ACHN (cell line): ENCODE results near the gene ITPR1.
A peak's percentile ranks its signal among the peaks of the same experiment; 100 is the strongest.

ENCODE experiments used
- DNase-seq: peaks from one replicate; pipeline ENCODE4 v3.0.0-alpha.2; 2015
- in situ Hi-C: cut with HindIII; loops from 2 replicates; pipeline ENCODE4 v1.10.0; 2017; ENCODE audit warnings: low sequenced_read_pairs, low pct_ligation_motif_present, low pct_unique_long_range_greater_than_20kb

The ITPR1 gene

GRCh38 chr3:4736284-4736861 is 243.2 kb downstream of the ITPR1 start:
- in situ Hi-C loops = no loop called here
- no peak for DNase-seq

- DNase-seq = no peak
- in situ Hi-C loops = no loop called here
These were observed 245.7 kb downstream of the ITPR1 start for GRCh38 chr3:4738737-4739274.

DNA sequence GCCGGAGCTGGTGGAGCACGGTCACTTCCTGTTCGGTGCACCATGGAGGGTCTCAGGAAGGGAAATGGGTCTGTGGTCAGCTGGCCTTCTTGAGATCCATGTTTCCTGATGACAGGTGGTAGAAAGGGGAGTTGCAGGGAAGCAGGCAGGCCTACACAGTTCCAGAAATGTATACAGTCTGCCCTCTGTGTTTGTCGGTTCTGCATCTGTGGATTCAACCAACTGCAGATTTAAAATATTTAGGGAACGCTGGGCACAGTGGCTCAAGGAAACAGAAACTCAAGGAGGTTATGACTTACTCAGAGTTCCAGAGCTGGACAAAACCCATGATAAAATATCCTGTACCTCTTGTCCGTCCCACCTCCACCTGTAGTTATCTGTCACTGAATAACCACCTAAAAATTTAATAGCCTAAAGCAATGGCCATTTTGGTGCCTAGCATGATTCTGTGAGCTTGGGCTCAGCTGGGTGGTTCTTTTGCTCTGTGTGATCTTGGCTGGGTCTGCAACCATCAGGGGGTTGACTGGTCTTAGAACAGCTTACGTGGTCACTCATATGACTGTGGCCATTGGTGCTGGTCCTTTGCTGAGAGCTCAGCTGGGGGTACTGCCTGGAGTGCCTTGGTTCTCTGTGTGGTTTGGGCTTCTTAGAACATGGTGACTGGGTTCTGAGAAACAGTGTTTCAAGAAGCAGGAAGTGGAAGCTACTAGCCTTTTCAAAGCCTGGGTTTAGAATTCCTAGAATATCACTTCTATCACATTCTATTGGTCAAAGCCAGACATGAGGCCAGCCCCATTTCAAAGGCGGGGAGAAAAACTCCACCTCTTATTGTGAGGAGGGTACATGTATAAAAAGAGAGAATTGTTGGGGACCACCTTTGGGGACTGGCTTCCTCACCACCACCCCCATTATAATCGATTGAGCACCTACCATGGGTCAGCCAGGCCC is 246.4 kb downstream of the ITPR1 start:
- in situ Hi-C loops = no loop called here
- DNase-seq = no peak

GRCh38 chr3:4740397-4741105 is 247.4 kb downstream of the ITPR1 start:
- in situ Hi-C loops = no loop called here
- no peak for DNase-seq

DNA sequence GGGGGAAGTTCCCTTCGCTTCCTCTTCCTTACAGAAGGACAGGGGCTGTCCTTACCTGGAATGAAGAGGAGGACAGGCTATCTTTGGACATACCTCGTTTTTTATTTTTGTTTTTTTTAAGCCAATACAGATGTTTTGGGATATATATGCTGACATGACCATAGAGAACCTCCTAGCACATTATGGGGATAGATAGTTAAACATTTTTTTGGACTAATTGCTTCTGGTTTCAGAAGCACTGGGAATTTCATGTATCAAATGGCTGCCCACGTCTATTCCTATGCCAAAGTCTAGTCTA is 247.9 kb downstream of the ITPR1 start:
- no peak for DNase-seq
- in situ Hi-C loops = no loop called here

DNA sequence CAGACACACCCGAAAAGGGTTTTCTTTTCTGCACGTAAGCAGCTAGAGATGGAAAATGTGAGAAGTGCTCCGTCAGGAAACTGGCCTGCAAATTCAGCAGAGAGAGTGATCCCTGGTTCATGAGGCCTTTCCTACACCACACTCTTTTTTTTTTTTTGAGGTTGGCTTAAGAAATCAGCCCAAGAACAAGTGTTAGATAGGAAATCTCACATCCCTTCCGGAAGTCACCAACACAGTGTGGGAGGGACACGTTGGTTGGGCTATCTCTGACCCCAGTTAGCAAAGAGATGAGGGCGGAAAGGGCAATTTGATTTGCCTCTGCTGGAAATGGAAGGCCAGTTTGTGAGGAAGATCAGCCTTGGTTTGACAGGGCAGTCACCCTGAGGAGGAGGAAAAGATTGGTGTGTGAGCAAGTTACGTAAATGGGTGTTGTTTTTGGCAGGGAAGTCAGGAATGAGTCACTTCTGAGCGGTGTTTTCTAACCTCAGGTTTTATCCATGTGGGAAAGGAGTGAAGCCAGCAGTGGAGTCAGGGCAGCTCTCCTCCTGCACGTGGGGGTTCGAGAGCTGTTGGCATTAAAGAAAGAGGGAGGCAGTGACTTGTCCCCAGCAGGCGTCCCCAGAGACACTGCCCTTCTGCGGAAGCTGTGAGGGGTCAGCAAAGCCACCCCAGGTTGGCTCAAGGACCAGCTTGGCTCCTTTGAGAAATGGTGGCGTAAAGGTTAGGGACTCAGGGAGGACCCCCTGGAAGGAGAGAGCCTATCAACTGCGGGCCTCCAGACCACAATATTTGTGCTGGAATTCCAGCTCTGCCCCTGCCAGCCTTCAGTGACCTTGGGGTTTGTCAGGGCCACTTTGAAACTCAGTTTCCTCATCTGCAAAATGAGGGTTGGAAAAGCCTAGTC is 248.5 kb downstream of the ITPR1 start:
- peak; percentile 90 for DNase-seq
- in situ Hi-C loops = no loop called here

- in situ Hi-C loops = no loop called here
- no peak for DNase-seq
These were observed 249.2 kb downstream of the ITPR1 start for GRCh38 chr3:4742359-4742758.

GRCh38 chr3:4743371-4743770 is 250.2 kb downstream of the ITPR1 start:
- no peak for DNase-seq
- in situ Hi-C loops = no loop called here

DNA sequence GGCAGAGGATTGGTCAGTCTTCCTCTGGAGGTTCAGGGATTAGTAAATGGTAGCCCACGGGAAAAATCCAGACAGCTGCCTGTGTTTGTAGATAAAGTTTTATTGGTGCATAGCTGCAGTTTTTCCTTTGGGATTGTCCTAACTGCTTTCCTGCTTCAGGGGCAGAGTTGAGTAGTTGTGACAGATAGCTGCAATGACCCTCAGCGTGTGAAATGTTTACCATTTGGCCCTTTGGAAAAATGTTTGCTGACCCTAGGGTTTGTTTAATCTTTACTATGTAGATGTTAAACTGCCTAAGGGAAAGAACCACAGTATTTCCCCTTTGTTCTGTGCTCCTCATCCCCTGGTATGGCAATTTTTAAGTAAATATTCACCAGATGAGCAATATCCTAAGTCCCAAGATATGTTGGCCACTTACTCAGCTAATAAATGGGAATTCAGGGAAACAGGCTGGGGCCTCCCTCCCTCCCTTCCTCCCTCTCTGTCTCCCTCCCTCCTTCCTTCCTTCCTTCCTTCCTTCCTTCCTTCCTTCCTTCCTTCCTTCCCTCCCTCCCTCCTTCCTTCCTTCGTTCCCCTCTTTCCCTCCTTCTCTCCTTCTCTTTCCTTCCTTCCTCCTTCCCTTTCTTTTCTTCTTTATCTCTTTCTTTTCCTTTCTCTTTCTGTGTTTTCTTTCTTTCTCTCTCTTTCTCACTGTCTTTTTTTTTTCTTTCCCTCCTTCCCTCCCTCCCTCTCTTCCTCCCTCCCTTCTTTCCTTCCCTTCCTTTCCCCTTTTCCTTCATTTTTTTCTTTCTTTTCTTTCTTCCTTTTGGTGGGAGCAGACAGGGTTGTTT is 251.5 kb downstream of the ITPR1 start:
- in situ Hi-C loops = no loop called here
- DNase-seq = peak; percentile 41

- DNase-seq = no peak
- in situ Hi-C loops = no loop called here
These were observed 252.1 kb downstream of the ITPR1 start for GRCh38 chr3:4745235-4745610.

DNA sequence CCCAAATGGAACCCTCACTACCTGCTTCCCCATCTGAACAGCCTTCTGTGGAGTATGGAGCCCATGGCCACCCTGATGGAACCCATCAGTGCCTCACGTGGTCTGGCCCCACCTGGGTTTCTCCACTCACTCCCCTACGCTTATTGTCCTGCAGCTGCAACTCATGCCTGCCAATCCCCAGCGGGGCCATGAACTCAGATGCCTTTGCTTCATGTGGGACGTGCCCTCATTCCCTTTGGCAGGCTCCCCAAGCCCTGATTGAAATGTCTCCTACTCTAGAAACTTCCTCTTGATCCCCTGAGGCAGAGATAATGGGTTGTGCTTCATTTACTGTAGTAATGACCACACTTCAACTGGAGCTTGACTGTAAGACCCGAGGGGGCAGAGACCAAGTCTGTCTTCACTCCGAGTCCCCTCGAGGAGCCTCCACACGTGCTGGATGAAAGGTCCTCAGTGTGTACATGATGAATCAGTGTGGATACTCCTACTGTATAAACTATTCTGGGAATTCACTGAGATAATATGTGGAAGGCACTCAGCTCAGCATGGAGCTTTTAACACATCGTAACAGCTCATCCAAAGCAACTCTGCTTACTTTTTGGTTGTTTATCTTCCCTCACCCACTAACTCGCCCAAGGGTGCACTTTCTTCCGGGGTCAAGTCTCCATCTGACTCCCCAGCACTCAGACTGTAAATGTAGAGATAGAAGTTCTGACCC is 253.3 kb downstream of the ITPR1 start:
- in situ Hi-C loops = no loop called here
- no peak for DNase-seq

DNA sequence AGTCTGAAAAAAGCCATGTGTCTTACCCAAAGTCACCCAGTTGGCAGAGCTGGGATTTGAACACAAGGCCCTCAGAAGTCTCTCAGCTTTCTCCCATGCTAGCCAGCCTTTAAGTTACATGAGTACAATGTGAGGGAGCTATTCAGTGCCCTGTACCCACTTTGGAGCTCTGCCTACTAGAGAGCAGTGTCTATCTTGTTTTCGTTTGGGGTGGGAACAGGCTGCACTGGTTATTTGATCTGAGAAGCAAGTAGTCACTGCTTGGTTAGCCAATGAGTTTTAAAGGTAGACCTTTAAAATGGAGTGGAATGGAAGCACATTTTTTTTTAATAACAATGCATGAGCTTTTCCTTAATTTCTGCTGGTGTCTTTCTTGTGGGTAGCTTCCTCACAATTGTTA is 255.0 kb downstream of the ITPR1 start:
- DNase-seq = no peak
- in situ Hi-C loops = no loop called here

GRCh38 chr3:4748701-4749378 is 255.7 kb downstream of the ITPR1 start:
- in situ Hi-C loops = no loop called here

GRCh38 chr3:4749567-4750002 is 256.4 kb downstream of the ITPR1 start:
- in situ Hi-C loops = no loop called here
- no peak for DNase-seq

More at GRCh38 chr3:4748701-4749378, 255.7 kb downstream of the ITPR1 start:
- DNase-seq = no peak

- in situ Hi-C loops = no loop called here
- DNase-seq = peak; percentile 21
These were observed 257.3 kb downstream of the ITPR1 start for GRCh38 chr3:4750306-4750968.

- DNase-seq = peak; percentile 12
- in situ Hi-C loops = no loop called here
These were observed 257.9 kb downstream of the ITPR1 start for GRCh38 chr3:4751029-4751501.
